CD4-positive, alpha-beta T cell treated with Interleukin-15 for 1 hour (primary cell): ENCODE measurements around the gene EXOC6B.

Source experiments
- DNase-seq: peaks from one replicate; pipeline ENCODE4 v3.0.0-alpha.2; 2020

The EXOC6B gene

DNA sequence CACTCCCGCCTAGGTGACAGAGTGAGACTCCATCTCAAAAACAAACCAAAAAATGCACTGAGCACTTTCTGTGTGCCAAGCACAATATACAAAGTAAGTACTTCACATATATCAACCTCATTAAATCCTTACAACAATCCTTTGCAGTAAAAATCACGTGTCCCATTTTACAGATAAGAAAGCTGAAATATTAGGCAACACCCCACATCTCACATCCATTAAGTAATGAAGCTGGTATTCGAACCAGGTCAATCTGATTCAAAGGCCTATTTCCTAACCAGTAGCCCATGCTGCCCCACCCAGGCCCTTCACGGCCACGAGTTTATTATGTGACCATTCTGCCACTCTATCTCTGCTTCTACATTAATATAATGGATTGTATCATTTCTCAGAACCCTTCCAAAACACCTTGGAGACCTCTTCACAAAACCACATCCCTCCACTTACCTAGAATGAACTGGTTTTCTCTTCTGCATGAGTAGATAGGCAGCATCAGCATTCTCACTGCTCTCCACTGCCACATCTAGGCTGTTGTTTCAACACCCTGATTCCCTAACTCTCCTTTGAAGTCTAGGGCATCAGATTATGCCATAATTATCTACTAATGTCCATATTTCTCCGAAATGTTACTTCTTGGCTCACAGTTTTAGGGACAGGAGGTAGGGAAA is 3.1 kb upstream of the EXOC6B start:
- DNase-seq: no peak

GRCh38 chr2:72827966-72828646 is 2.3 kb upstream of the EXOC6B start:
- DNase-seq: no peak

- DNase-seq: no peak
These were observed 1.7 kb upstream of the EXOC6B start for GRCh38 chr2:72827487-72827886.

DNA sequence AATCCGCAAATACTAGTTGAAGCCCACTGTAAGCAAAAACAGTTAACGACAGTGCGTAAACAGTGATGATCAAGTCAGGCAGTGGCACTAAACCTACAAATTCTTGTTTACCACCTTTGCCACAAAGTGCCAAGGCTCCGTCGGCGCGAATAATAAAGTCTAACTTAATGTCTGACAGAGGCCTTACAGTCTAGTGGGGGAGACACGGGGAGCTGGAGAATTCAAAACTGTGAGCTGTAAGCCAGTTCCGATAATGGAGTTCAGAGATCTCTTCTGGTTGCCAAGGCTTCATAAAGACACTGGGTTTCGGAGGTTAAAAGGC is 284 bp upstream of the EXOC6B start:
- no peak for DNase-seq

DNA sequence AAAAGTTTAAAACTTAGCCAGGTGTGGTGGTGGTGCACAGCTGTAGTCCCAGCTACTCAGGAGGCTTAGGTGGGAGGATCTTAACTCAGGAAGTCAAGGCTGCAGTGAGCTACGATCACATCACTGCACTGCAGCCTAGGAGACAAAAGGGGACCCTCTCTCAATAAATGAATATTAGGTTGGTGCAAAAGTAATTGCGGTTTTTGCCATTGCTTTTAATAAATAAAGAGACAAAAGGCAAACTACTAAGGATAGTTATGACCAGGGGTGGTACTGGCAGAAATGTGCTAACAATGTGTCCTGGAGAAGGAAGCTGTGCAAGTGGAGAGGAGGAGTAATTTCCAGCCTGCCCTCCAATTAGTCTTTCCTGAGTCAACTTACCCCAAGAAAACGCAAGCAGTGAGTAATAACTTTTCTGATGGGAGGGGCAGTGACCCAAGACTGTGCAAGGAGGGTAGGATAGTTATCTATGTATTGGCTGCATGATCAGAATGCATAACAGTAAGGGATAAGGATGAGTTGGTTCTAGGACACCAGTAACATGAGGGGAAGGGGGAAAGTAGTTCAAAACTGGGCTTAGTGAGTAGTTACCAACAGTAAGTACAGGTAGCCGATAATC is 1.5 kb downstream of the EXOC6B start:
- no peak for DNase-seq

DNA sequence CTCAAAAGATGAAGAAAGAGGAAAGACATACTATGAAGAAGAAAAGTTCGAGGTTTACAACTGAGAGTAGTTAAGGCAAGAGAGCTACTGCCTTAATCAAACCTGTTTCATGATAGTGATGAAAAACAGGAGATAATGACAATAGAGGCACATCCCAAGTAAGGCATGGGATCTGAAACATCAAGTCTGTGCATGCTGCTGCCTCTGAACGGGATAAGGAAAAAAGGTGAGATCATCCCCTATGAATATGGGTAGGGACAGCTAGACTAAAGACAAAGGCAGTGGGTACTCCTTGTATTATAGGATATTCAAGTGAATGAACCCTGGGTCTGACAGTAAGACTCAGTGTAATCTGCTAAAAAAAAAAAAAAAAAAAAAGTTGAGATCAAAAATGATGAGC is 3.0 kb downstream of the EXOC6B start:
- DNase-seq: no peak

- DNase-seq: no peak
These were observed 3.9 kb downstream of the EXOC6B start for GRCh38 chr2:72821983-72822382.

DNA sequence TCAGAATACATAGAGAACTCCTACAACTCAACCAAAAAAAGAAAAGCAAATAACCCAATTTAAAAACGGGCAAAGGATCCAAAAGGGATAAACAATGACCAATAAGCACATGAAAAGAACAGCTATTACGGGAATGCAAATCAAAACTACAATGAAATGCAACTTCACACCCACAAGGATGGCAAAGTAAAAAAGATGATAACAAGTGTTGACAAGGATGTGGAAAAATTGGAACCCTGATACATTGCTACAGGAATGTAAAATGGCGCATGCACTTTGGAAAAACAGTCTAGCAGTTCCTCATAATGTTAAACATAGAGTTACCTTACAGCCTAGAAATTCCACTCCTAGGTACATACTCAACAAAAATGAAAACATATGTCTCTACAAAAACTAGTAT is 4.7 kb downstream of the EXOC6B start:
- no peak for DNase-seq

- DNase-seq: no peak
These were observed 6.3 kb downstream of the EXOC6B start for GRCh38 chr2:72819501-72819900.

DNA sequence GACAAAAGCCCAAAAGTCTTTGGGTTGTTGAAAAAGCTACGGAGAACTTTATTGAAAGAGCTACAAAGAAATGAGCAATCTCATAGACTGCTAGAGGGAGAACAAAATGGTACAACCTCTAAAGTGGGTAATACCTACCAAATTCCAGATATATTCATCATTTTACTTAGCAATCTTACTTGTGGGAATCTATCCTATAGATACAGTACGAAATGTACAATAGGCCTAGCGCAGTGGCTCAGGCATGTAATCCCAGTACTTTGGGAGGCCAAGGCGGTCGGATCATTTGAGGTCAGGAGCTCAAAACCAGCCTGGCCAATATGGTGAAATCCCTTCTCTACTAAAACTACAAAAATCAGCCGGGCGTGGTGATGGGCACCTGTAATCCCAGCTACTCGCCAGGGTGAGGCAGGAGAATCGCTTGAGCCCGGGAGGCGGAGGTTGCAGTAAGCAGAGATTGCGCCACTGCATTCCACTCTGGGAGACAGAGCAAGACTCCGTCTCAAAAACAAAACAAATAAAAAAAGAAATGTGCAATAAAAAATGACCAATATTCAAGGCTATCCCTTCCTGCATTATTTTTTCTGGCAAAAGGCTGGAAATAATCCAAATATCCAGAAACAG is 10.1 kb downstream of the EXOC6B start:
- no peak for DNase-seq

DNA sequence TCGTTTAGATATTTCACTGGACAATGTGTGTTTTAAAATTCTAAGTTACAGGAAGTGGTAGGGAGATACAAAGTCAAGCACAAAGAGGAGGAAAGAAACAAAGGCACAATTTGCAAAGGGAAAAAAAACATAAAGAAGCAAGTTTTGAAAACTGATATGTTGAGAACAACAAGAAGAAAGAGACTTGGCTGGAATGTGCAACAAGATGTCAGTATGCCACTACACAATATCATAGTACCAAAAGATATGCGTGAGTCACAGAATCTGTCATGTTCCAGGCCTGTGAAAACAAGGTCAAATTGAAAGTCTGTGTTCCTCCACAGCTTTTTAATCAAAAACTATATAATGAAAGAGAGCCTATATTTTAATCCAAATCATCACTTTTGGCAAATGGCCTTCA is 12.0 kb downstream of the EXOC6B start:
- DNase-seq: no peak

DNA sequence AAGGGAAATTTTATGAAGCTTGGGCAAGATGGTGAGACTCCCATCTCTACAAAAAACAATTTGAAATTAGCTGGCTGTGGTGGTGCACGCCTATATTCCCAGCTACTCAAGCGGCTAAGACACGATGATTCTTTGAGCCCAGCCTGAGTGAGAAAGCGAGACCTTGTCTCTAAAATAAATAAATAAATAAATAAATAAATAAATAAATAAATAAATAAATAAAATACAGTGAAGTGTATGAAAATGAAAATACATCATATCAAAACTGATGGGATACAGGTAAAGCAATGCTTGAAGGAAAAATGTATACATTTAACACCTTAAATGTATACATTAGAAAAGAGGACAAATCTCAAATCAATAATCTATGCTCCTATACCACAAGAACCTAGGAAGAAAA is 15.7 kb downstream of the EXOC6B start:
- DNase-seq: no peak

DNA sequence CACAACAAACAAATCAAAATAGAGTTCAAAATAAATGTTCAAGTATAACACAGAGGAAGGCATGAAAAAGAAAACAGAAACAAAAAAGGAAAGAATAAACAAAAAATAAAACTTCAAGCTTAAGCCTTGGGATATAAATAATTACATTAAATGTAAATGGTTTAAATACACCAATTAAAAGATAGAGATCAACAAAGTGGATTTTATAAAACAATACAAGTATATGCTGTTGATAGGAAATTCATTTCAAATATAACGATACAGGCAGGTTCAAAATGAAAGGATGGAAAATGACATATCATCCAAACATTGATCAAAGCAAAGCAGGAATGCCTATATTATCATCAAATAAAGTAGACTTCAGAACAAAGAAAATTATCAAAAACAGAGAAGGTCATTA is 16.7 kb downstream of the EXOC6B start:
- no peak for DNase-seq

DNA sequence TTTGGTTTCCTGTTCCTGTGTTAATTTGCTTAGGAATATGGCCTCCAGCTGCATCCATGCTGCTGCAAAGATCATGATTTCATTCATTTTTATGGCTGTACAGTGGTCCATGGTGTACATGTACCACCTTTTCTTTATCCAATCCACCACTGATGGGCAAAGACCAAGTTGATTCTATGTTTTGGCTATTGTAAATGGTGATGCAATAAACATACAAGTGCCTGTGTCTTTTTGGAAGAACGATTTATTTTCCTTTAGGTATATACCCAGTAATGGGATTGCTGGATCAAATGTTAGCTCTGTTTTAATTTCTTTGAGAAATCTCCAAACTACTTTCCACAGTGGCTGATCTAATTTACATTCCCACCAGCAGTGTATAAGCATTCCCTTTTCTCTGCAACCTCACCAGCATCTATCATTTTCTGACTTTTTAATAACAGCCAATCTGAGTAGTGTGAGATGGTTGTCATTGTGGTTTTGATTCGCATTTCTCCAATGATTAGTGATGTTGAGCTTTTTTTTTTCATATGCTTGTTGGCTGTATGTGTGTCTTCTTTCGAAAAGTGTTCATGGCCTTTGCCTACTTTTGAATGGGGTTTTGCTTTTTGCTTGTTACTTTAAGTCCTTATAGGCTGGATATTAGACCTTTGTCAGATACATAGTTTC is 19.4 kb downstream of the EXOC6B start:
- DNase-seq: no peak

DNA sequence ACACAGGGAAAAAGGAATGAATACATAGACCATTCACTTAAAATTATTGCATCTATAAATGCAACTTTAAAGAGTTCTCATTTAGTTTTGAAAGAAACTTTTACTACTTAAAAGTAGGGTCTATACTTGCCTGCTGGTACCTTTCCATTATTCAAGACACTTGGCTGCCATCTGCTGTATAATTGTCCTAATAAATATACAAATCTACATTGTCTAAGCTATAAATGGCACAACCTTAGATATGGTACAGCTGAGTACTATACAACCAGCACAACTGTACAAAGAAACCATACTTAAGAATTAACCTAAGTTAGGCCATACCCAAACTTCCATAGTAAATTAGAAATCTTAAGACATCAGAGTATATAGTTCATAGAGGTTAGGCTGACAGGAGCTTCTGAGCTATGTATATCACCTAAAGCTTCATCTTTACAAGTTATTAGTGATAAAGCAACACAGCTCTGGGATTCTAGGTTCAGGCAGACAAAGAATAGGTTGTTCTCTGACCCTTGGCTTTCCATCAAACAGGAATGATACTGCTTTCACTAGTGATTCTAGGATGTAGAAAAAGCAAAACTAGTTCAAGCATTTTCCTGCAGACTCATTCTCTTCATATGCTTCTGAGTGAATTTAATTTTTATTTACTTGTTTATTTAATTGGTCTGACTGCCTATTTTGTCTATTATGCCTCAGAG is 22.1 kb downstream of the EXOC6B start:
- DNase-seq: no peak

DNA sequence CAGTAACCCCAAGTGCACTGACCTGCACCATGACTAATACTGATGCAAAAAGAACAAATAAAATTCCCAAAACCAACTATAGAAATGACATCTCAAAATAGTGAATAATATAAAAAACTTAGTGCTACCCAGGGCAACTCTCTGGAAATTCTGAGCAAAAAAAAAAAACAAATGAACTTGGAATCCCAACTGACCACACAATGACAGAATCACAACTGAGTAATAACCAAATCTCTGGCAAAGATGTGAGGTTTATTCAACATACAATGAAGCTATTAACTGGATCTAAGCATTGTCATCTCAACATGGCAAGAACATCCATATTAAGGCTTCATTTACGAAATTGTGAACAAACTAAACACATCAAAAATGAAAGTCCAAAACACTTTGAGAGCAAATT is 22.7 kb downstream of the EXOC6B start:
- no peak for DNase-seq

DNA sequence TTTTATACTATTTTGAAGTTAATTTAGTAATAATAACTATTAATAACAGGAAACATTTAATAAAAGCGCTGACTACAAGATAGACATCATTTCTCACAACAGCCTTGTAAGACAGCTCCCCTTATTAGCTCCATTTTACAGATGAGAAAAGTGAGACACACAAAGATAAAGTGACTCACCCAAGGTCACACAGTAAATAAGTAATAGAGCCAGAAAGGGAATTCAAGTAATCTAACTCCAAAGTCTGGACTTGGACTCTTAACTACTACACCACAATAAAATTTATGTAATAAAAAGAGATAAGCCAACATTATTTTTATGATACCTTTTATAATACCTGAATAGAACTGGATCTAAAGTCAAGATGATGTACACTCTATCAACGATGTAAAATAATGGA is 25.3 kb downstream of the EXOC6B start:
- DNase-seq: no peak

DNA sequence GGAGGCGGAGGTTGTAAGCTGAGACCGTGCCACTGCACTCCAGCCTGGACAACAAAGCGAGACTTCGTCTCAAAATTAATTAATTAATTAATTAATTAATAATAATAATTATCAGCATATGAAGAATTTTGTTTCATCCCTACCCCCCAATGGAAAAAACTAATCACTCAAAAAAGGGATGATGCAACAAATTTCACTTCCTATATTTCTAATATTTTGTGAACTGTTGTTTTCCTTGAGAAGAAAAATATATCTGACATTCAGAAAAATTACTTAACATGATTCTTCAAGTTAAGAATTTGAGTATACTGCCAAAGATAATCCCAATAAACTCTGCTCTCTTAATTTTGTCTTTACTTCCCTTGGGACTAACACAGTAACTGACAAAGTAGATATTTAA is 28.1 kb downstream of the EXOC6B start:
- no peak for DNase-seq

- DNase-seq: no peak
These were observed 29.1 kb downstream of the EXOC6B start for GRCh38 chr2:72796766-72797165.

DNA sequence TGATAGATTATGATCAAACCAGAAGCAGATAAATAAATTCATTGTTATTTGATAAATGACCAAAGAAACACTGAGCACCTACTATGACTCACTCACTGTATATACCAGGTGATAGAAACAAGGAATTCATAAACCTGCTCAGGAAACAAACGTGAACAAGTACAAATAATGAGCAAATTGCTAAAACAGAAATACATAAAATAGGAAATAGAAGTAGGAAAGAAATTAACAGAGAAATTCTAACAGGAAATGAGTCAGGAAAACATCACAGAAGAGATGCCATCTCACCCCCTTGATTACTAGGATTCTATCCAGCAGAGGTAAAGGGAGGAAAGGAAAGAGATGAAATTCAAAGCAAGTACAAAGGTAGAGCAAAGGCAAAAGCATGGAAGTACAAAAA is 31.3 kb downstream of the EXOC6B start:
- DNase-seq: no peak

GRCh38 chr2:72793798-72794440 is 31.9 kb downstream of the EXOC6B start:
- no peak for DNase-seq

GRCh38 chr2:72789241-72789640 is 36.6 kb downstream of the EXOC6B start:
- no peak for DNase-seq

- DNase-seq: no peak
These were observed 37.1 kb downstream of the EXOC6B start for GRCh38 chr2:72788756-72789155.
